DMS79 treated with DMSO at 0.1 percent for 48 hours (cell line): Measurements from ENCODE around the gene ABCE1.

ENCODE experiments used
- DNase-seq: peaks from one replicate; lab custom pipeline; 2025; lab: John Stamatoyannopoulos, UW

The ABCE1 gene

GRCh38 chr4:145177511-145177905 lies 79.4 kb downstream of the ABCE1 start:
- no peak for DNase-seq

GRCh38 chr4:145177906-145178538 lies 79.9 kb downstream of the ABCE1 start:
- no peak for DNase-seq

GRCh38 chr4:145178740-145179280 lies 80.7 kb downstream of the ABCE1 start:
- no peak for DNase-seq
